PC-3 (cell line): ENCODE data around the gene IL1R1.

Source experiments
- CTCF ChIP-seq: fragments of 300-600 bp; sonication (generic); conservative IDR thresholded peaks from 2 replicates; pipeline ENCODE4 v1.5.1; 2017; ENCODE audit warnings: antibody characterized with exemption, low read depth, mild to moderate bottlenecking, low read length
- EZH2 ChIP-seq: fragments of 300-600 bp; sonication (generic); IDR thresholded peaks from one replicate; pipeline ENCODE4 v1.6.1; 2017; ENCODE audit warnings: antibody characterized with exemption, mild to moderate bottlenecking, low read length; ENCODE audit not compliant: unreplicated experiment

GRCh38 chr2:102179061-102179460 is 36.5 kb downstream of the IL1R1 start:
- TF ChIP-seq EZH2 = no peak
- TF ChIP-seq CTCF = no peak
